Measurements from ENCODE around the gene PRR13.

The PRR13 gene

DNA sequence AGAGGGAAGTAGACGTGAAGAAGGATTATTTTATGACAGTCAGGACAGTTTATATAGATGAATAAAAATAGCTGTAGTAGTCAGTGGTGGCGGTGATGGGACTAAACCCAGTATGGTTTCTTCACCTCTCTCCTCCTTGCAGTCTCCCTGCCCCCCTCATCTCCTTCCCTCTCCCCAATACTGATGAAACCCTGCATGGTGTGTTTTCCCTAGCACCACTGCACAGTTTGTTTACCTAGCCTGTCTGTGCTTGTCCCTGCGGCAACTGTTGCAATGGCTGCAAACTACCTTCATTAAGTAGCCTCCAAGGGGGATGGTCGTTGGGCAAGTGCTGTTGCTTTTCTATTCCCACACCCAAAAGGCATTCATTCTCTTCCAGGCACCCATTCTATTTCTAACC lies 25.1 kb downstream of the PRR13 start:
- no peak overlapping the region for H3K23ac ChIP-seq (ENCODE audit: low read length)
- WGBS (ENCODE audit: extremely low coverage, insufficient coverage, low lambda C conversion rate), result no CpG with 5 or more reads among the region's 4 CpGs
- H4K5ac ChIP-seq (ENCODE audit: low read length), result no peak overlapping the region

DNA sequence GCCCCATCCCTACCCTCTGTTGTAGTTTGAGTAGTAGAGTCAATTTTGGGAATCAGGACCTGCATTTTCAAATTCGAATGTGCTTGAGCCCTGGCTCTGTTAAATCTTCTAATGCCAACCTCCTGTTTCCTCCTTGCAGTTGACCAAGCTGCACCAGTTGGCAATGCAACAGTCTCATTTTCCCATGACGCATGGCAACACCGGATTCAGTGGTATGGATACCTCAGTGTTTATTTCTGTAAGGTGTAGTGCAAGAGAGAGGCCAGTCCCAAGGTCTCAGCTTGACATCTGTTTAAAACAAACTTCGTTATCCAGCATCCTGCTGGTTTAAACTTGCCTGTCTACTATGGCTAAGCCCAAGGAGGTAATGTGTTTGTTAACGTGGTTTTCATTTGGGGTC lies 25.5 kb downstream of the PRR13 start:
- Histone ChIP-seq H3K23ac (ENCODE audit: low read length) (no peak overlapping the region), H3K79me2 (ENCODE audit: control insufficient read depth, insufficient read depth, low read length) (peaks cover 43% of the 10 kb centered on the region), H3K4me2 (ENCODE audit: low read length) (no peak overlapping the region), H2BK15ac (replicated peaks; ENCODE audit: low read depth) (no peak overlapping the region), H4K5ac (ENCODE audit: low read length) (no peak overlapping the region), H3K27me3 (ENCODE audit: insufficient read depth, low read length, poor library complexity) (no peaks in the 10 kb centered on the region), H3K9ac (ENCODE audit: low read length) (no peak overlapping the region), H3K27ac (ENCODE audit: low read depth, low read length) (no peak overlapping the region), H2AK5ac (ENCODE audit: low read length) (no peak overlapping the region), H3K79me1 (ENCODE audit: low read length) (peaks cover 36% of the 10 kb centered on the region), H2BK120ac (ENCODE audit: low read depth, low read length) (no peak overlapping the region), H2BK5ac (ENCODE audit: low read length) (no peak overlapping the region), H3K4me1 (ENCODE audit: control insufficient read depth, low read depth, low read length) (peaks cover 2% of the 10 kb centered on the region), H3K18ac (ENCODE audit: low read length) (no peak overlapping the region), H3K36me3 (ENCODE audit: control insufficient read depth, insufficient read depth, low read length) (peaks cover 59% of the 10 kb centered on the region), H4K8ac (ENCODE audit: low read depth, low read length) (no peak overlapping the region), H3K56ac (ENCODE audit: low read length) (no peak overlapping the region), H3K4me3 (ENCODE audit: low read length) (no peak overlapping the region), H3K4ac (ENCODE audit: low read depth, low read length) (no peak overlapping the region)
- DNase-seq, result no peak
- no CpG with 5 or more reads among the region's 5 CpGs for WGBS (ENCODE audit: extremely low coverage, insufficient coverage, low lambda C conversion rate)

More for the DNA sequence above, 25.1 kb downstream of the PRR13 start:
- H2BK120ac ChIP-seq (ENCODE audit: low read depth, low read length), result no peak overlapping the region
- H2BK5ac ChIP-seq (ENCODE audit: low read length), result no peak overlapping the region
- H3K9ac ChIP-seq (ENCODE audit: low read length), result no peak overlapping the region
- peaks cover 35% of the 10 kb centered on the region for H3K79me1 ChIP-seq (ENCODE audit: low read length)
- no peak overlapping the region for H3K27ac ChIP-seq (ENCODE audit: low read depth, low read length)
- peaks cover 41% of the 10 kb centered on the region for H3K79me2 ChIP-seq (ENCODE audit: control insufficient read depth, insufficient read depth, low read length)
- no peak for DNase-seq
- H3K18ac ChIP-seq (ENCODE audit: low read length), result no peak overlapping the region
- no peak overlapping the region for H4K8ac ChIP-seq (ENCODE audit: low read depth, low read length)
- H3K4me1 ChIP-seq (ENCODE audit: control insufficient read depth, low read depth, low read length), result peaks cover 2% of the 10 kb centered on the region
- no peaks in the 10 kb centered on the region for H3K27me3 ChIP-seq (ENCODE audit: insufficient read depth, low read length, poor library complexity)
- H3K36me3 ChIP-seq (ENCODE audit: control insufficient read depth, insufficient read depth, low read length), result peaks cover 58% of the 10 kb centered on the region
- no peak overlapping the region for H3K4ac ChIP-seq (ENCODE audit: low read depth, low read length)
- no peak overlapping the region for H3K4me3 ChIP-seq (ENCODE audit: low read length)
- H2BK15ac ChIP-seq (replicated peaks; ENCODE audit: low read depth), result no peak overlapping the region
- H3K4me2 ChIP-seq (ENCODE audit: low read length), result no peak overlapping the region
- H2AK5ac ChIP-seq (ENCODE audit: low read length), result no peak overlapping the region
- H3K56ac ChIP-seq (ENCODE audit: low read length), result no peak overlapping the region

GRCh38 chr12:53467880-53468279 lies 26.3 kb downstream of the PRR13 start:
- Histone ChIP-seq H3K36me3 (ENCODE audit: control insufficient read depth, insufficient read depth, low read length) (peaks cover 55% of the 10 kb centered on the region), H3K4me3 (ENCODE audit: low read length) (no peak overlapping the region), H3K79me1 (ENCODE audit: low read length) (peaks cover 33% of the 10 kb centered on the region), H3K23ac (ENCODE audit: low read length) (no peak overlapping the region), H2BK120ac (ENCODE audit: low read depth, low read length) (no peak overlapping the region), H2AK5ac (ENCODE audit: low read length) (no peak overlapping the region), H4K5ac (ENCODE audit: low read length) (no peak overlapping the region), H3K27ac (ENCODE audit: low read depth, low read length) (no peak overlapping the region), H3K56ac (ENCODE audit: low read length) (no peak overlapping the region), H3K4me2 (ENCODE audit: low read length) (no peak overlapping the region), H4K8ac (ENCODE audit: low read depth, low read length) (no peak overlapping the region), H2BK15ac (replicated peaks; ENCODE audit: low read depth) (no peak overlapping the region), H3K79me2 (ENCODE audit: control insufficient read depth, insufficient read depth, low read length) (peaks cover 40% of the 10 kb centered on the region), H3K27me3 (ENCODE audit: insufficient read depth, low read length, poor library complexity) (no peaks in the 10 kb centered on the region), H3K18ac (ENCODE audit: low read length) (no peak overlapping the region), H2BK5ac (ENCODE audit: low read length) (no peak overlapping the region), H3K4ac (ENCODE audit: low read depth, low read length) (no peak overlapping the region), H3K9ac (ENCODE audit: low read length) (no peak overlapping the region), H3K4me1 (ENCODE audit: control insufficient read depth, low read depth, low read length) (peaks cover 2% of the 10 kb centered on the region)
- no peak for DNase-seq
- WGBS (ENCODE audit: extremely low coverage, insufficient coverage, low lambda C conversion rate), result no CpG with 5 or more reads among the region's 2 CpGs

GRCh38 chr12:53468282-53468681 lies 26.7 kb downstream of the PRR13 start:
- no CpG with 5 or more reads among the region's 1 CpG for WGBS (ENCODE audit: extremely low coverage, insufficient coverage, low lambda C conversion rate)
- no peaks in the 10 kb centered on the region for H3K27me3 ChIP-seq (ENCODE audit: insufficient read depth, low read length, poor library complexity)
- H3K36me3 ChIP-seq (ENCODE audit: control insufficient read depth, insufficient read depth, low read length), result peaks cover 52% of the 10 kb centered on the region

DNA sequence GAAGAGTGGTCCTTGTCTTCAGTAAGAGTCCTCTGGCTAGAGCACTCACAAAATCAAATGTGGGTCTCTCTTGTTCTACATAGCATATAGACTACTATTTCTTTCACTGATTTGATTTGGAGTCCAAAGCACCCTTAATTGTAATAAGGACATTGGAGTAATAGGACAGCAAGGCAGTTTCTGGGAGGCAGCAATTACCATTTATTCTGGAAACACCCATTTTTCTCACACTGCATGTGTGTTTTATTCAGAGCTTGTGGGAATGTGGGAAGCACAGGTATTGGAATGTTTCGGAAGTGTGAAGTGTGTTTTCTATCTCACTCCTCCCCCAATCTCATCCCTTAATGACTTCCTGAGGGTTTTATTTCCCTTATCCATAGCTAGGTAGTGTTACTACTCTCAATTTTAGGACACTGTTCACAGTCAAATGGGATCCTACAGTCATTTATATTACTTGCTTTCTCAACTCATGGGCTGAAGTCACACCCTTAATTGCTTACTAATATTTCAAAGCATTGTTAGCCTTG lies 30.6 kb downstream of the PRR13 start:
- no peak overlapping the region for H3K4ac ChIP-seq (ENCODE audit: low read depth, low read length)
- H3K4me2 ChIP-seq (ENCODE audit: low read length), result no peak overlapping the region
- no peak overlapping the region for H4K8ac ChIP-seq (ENCODE audit: low read depth, low read length)
- H2AK5ac ChIP-seq (ENCODE audit: low read length), result no peak overlapping the region
- peaks cover 18% of the 10 kb centered on the region for H3K79me2 ChIP-seq (ENCODE audit: control insufficient read depth, insufficient read depth, low read length)
- no peak overlapping the region for H3K56ac ChIP-seq (ENCODE audit: low read length)
- no peaks in the 10 kb centered on the region for H3K4me1 ChIP-seq (ENCODE audit: control insufficient read depth, low read depth, low read length)
- H3K79me1 ChIP-seq (ENCODE audit: low read length), result peaks cover 22% of the 10 kb centered on the region
- H3K27ac ChIP-seq (ENCODE audit: low read depth, low read length), result no peak overlapping the region
- H3K4me3 ChIP-seq (ENCODE audit: low read length), result no peak overlapping the region
- H2BK120ac ChIP-seq (ENCODE audit: low read depth, low read length), result no peak overlapping the region
- no peaks in the 10 kb centered on the region for H3K27me3 ChIP-seq (ENCODE audit: insufficient read depth, low read length, poor library complexity)
- DNase-seq, result no peak
- H2BK15ac ChIP-seq (replicated peaks; ENCODE audit: low read depth), result no peak overlapping the region
- WGBS (ENCODE audit: extremely low coverage, insufficient coverage, low lambda C conversion rate), result no CpG with 5 or more reads among the region's 1 CpG
- H2BK5ac ChIP-seq (ENCODE audit: low read length), result no peak overlapping the region
- H3K23ac ChIP-seq (ENCODE audit: low read length), result no peak overlapping the region
- no peak overlapping the region for H3K9ac ChIP-seq (ENCODE audit: low read length)
- peaks cover 36% of the 10 kb centered on the region for H3K36me3 ChIP-seq (ENCODE audit: control insufficient read depth, insufficient read depth, low read length)
- H3K18ac ChIP-seq (ENCODE audit: low read length), result no peak overlapping the region
- no peak overlapping the region for H4K5ac ChIP-seq (ENCODE audit: low read length)

More at GRCh38 chr12:53468282-53468681, 26.7 kb downstream of the PRR13 start:
- no peak overlapping the region for H4K8ac ChIP-seq (ENCODE audit: low read depth, low read length)
- H3K27ac ChIP-seq (ENCODE audit: low read depth, low read length), result no peak overlapping the region
- H3K56ac ChIP-seq (ENCODE audit: low read length), result no peak overlapping the region
- H3K18ac ChIP-seq (ENCODE audit: low read length), result no peak overlapping the region
- H3K79me2 ChIP-seq (ENCODE audit: control insufficient read depth, insufficient read depth, low read length), result peaks cover 37% of the 10 kb centered on the region
- no peak overlapping the region for H2BK120ac ChIP-seq (ENCODE audit: low read depth, low read length)
- H3K4me1 ChIP-seq (ENCODE audit: control insufficient read depth, low read depth, low read length), result peaks cover 2% of the 10 kb centered on the region
- no peak overlapping the region for H4K5ac ChIP-seq (ENCODE audit: low read length)
- DNase-seq, result no peak
- H3K4ac ChIP-seq (ENCODE audit: low read depth, low read length), result no peak overlapping the region
- no peak overlapping the region for H2AK5ac ChIP-seq (ENCODE audit: low read length)
- H3K79me1 ChIP-seq (ENCODE audit: low read length), result peaks cover 30% of the 10 kb centered on the region
- H2BK5ac ChIP-seq (ENCODE audit: low read length), result no peak overlapping the region
- no peak overlapping the region for H3K9ac ChIP-seq (ENCODE audit: low read length)
- no peak overlapping the region for H3K4me2 ChIP-seq (ENCODE audit: low read length)
- H3K4me3 ChIP-seq (ENCODE audit: low read length), result no peak overlapping the region
- no peak overlapping the region for H3K23ac ChIP-seq (ENCODE audit: low read length)
- no peak overlapping the region for H2BK15ac ChIP-seq (replicated peaks; ENCODE audit: low read depth)

DNA sequence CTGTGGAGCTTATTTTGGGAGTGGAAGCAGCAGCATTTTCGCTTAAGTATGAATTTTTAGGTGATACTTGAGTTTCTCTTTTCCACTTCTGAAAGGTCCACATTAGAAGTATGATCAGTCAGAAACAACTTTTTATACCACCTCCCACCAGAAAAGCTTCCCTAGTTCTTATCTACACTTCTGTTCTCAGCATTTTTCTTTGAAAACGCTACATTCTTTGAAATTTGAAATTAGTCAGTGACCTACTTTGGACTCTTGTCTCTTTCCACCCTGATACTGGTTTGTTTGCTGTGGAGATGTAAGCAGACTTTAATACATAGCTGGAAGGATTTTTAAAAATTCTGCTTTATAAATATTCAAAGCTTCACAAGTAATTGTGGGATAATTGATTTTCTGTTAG lies 32.5 kb downstream of the PRR13 start:
- H3K56ac ChIP-seq (ENCODE audit: low read length), result no peak overlapping the region
- no CpG with 5 or more reads among the region's 2 CpGs for WGBS (ENCODE audit: extremely low coverage, insufficient coverage, low lambda C conversion rate)
- H3K4me3 ChIP-seq (ENCODE audit: low read length), result no peak overlapping the region
- peaks cover 27% of the 10 kb centered on the region for H3K36me3 ChIP-seq (ENCODE audit: control insufficient read depth, insufficient read depth, low read length)
- H3K18ac ChIP-seq (ENCODE audit: low read length), result no peak overlapping the region
- H3K4ac ChIP-seq (ENCODE audit: low read depth, low read length), result no peak overlapping the region
- no peaks in the 10 kb centered on the region for H3K27me3 ChIP-seq (ENCODE audit: insufficient read depth, low read length, poor library complexity)
- H2BK15ac ChIP-seq (replicated peaks; ENCODE audit: low read depth), result no peak overlapping the region
- H3K79me1 ChIP-seq (ENCODE audit: low read length), result peaks cover 18% of the 10 kb centered on the region
- H3K27ac ChIP-seq (ENCODE audit: low read depth, low read length), result no peak overlapping the region
- no peak overlapping the region for H3K23ac ChIP-seq (ENCODE audit: low read length)
- no peak overlapping the region for H4K8ac ChIP-seq (ENCODE audit: low read depth, low read length)
- no peaks in the 10 kb centered on the region for H3K4me1 ChIP-seq (ENCODE audit: control insufficient read depth, low read depth, low read length)
- peaks cover 14% of the 10 kb centered on the region for H3K79me2 ChIP-seq (ENCODE audit: control insufficient read depth, insufficient read depth, low read length)
- no peak overlapping the region for H4K5ac ChIP-seq (ENCODE audit: low read length)
- H2BK5ac ChIP-seq (ENCODE audit: low read length), result no peak overlapping the region
- H3K9ac ChIP-seq (ENCODE audit: low read length), result no peak overlapping the region
- no peak overlapping the region for H2AK5ac ChIP-seq (ENCODE audit: low read length)
- no peak overlapping the region for H3K4me2 ChIP-seq (ENCODE audit: low read length)
- no peak overlapping the region for H2BK120ac ChIP-seq (ENCODE audit: low read depth, low read length)
- DNase-seq, result no peak
